ENCODE measurements around the gene KRTAP13-1.

GRCh38 chr21:30354308-30355005, 41.4 kb upstream of the KRTAP13-1 start:
- TF ChIP-seq POLR2AphosphoS5 (IDR thresholded peaks at IDR 0.05; ENCODE audit: low read depth, low read length) = no peak
- no peak for TF ChIP-seq TAF1 (IDR thresholded peaks at IDR 0.05; ENCODE audit: borderline replicate concordance, insufficient read depth, low read length)
- TF ChIP-seq REST (IDR thresholded peaks at IDR 0.05; ENCODE audit: insufficient read depth in 1 of 2, low read depth in 2 of 2, low read length in 2 of 2) = no peak
